ENCODE measurements around the gene SLC7A5.

- TF ChIP-seq CTCF (IDR thresholded peaks at IDR 0.05; ENCODE audit: low read length) (no peak), EZH2 (IDR thresholded peaks at IDR 0.05; ENCODE audit: borderline replicate concordance, low read length) (no peak)
Observed at GRCh38 chr16:87826798-87827587, 42.3 kb downstream of the SLC7A5 start.
